GM12875 (cell line): ENCODE data around the gene CDC20B.

Source experiments
- H3K4me3 ChIP-seq: one replicate; pipeline ENCODE4 v1.5.1; 2011; ENCODE audit warnings: low read depth, low read length, control low read depth
- TF ChIP-seq, protein P1 (sequence below): IDR thresholded peaks from 2 replicates; pipeline ENCODE4 v1.5.1; 2011; ENCODE audit warnings: low read depth, mild to moderate bottlenecking, control low read depth, inconsistent platforms, low read length, moderate library complexity, borderline replicate concordance; ENCODE audit not compliant: insufficient read depth

Gene CDC20B

DNA sequence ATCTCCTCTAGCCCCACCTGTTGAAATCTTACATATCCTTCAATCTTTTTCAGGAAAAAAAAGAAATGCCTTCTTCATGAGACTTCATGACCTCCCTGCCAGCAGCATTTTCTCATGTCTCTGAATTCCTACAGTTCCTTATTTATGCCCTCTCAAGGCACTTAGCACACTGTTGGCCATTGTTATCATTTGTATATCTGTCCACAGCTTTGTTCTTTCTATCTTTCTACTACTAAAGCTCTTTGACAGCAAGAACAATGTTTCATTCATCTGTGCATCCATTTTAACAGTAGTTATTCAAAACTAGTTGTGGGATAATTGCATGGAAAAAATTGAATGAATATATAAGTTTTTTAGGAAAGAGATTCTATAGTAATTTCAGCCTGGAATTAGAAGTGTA, 91.4 kb downstream of the CDC20B start:
- no peak overlapping the region for H3K4me3 ChIP-seq
- TF ChIP-seq, protein P1, sequence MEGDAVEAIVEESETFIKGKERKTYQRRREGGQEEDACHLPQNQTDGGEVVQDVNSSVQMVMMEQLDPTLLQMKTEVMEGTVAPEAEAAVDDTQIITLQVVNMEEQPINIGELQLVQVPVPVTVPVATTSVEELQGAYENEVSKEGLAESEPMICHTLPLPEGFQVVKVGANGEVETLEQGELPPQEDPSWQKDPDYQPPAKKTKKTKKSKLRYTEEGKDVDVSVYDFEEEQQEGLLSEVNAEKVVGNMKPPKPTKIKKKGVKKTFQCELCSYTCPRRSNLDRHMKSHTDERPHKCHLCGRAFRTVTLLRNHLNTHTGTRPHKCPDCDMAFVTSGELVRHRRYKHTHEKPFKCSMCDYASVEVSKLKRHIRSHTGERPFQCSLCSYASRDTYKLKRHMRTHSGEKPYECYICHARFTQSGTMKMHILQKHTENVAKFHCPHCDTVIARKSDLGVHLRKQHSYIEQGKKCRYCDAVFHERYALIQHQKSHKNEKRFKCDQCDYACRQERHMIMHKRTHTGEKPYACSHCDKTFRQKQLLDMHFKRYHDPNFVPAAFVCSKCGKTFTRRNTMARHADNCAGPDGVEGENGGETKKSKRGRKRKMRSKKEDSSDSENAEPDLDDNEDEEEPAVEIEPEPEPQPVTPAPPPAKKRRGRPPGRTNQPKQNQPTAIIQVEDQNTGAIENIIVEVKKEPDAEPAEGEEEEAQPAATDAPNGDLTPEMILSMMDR, result no peak

DNA sequence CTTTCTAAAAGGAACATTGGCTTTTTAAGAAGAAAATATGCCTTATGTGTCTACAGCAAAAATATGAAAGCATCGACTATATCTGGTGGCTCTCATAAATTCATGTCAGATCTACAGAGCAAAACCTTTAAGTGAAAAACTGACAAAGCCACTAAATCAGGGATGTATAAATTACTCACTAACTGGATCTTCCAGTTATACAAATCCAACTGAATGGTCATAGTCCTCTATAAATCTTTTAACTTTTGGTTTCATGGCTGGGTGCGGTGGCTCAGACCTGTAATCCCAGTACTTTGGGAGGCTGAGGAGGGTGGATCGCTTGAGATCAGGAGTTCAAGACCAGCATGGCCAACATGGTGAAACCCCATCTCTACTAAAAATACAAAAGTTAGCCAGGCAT, 99.8 kb downstream of the CDC20B start:
- H3K4me3 ChIP-seq, result no peak overlapping the region
- TF ChIP-seq, protein P1, result no peak

DNA sequence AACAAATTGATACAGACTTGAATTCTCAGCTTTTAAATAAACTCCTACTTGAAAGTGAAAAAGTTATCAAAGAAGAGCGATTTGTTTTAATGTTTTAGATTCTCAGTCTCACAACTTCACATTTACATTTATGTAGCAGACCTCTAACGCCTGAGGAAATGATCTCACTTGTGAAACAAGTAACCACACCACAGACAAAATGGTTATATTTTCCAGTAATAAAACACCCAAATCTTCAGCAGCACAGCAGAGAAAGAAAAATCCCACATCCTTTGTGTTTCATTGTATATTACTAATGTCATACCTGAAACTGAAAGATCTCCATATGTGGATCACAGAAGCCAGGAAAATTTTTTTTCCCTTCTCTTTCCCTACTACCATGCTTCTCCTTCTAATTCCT, 100.3 kb downstream of the CDC20B start:
- no peak overlapping the region for H3K4me3 ChIP-seq
- TF ChIP-seq, protein P1, result no peak

DNA sequence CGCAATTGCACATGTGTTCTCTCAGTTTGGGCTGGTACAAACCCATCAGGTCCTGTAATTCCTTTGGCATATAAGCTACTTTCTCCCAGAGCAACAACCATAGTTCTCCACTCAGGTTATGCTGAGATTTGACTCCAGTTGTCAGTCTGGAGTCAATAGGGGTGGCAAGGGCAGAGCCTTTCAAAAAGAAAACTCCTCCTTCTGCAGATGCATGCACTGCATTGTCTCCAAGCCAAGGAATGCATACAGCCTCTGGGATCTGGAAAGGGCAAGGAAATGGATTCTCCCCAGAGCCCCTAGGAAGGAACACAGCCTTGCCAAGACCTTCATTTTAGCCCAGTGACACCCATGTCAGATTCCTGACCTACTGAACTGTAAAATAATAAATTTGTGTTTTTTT, 101.6 kb downstream of the CDC20B start:
- TF ChIP-seq, protein P1, result no peak
- H3K4me3 ChIP-seq, result no peak overlapping the region

DNA sequence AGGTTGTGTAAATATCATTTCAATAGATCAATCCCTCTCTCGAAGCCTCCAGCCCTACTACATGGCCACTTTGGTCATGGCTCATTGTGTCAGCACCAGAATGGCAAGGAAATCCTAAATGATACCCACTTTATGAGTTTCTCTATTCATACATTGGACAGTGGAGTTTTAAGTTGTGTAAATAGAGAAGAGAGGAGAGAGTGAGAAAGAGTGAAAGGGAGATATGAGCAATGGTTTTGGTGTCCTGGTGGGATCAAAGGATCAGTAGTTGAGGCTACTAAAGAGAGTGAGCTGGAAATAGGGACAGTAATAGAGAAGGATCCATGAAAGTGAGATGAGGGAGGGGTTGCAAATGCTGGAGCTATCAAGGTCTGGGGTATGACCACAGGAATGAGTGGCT, 102.0 kb downstream of the CDC20B start:
- TF ChIP-seq, protein P1, result no peak
- no peak overlapping the region for H3K4me3 ChIP-seq

DNA sequence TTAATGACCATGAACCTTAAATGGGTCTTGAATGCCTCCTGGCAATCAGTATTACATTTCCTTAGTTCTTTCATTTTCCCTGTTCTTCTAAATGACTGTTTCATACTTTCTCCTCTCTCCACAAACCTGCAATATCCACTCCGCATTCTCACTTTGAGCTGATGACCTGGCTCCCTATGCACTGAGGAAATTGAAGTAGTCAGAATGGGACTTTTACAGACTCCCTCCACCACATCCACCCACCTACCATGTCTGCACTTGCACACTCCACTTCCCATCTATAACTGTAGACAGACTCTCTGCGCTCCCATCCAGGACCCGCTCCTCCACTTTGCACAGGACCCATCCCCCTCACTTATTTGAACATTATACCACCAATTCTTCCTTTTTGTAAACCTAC, 106.7 kb downstream of the CDC20B start:
- TF ChIP-seq, protein P1, result no peak

DNA sequence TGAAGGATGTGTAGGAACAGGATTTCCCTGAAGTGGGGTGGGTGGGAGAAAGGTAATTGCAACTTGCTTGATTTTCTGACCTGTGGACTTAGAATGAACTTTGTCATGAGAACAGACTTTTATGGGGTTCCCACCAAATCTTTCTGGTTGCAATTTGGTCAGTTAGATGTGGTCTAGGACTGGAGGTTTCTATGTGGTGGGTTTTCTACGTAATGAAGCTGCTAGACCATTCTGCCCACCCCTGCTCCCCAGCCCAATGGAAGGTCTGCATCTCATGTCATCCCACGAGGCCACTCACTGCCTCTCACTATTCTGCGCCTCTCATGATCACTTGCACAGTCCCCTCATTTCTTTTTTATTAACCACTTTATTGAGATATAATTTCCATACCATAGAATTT, 108.5 kb downstream of the CDC20B start:
- H3K4me3 ChIP-seq, result no peak overlapping the region
- TF ChIP-seq, protein P1, result no peak

More for the DNA sequence above, 106.7 kb downstream of the CDC20B start:
- H3K4me3 ChIP-seq, result no peak overlapping the region
